ENCODE measurements around the gene UMOD. TPM values are rescaled to one million over a fixed set of nuclear protein-coding genes. Genes with fewer than 3 reads are reported as not detected.

UMOD gene
- total RNA-seq (not detected), polyA plus RNA-seq (not detected)

- TF ChIP-seq RXRA (IDR thresholded peaks at IDR 0.05), result no peak
- no peak for TF ChIP-seq HNF4G (IDR thresholded peaks at IDR 0.05)
- TF ChIP-seq REST (IDR thresholded peaks at IDR 0.05), result no peak
- no peak for TF ChIP-seq NR2F2 (IDR thresholded peaks at IDR 0.05)
- TF ChIP-seq FOXA2 (IDR thresholded peaks at IDR 0.05), result no peak
- TF ChIP-seq EGR1 (IDR thresholded peaks at IDR 0.05; ENCODE audit: low read depth in 2 of 2), result no peak
- TF ChIP-seq, protein P1, sequence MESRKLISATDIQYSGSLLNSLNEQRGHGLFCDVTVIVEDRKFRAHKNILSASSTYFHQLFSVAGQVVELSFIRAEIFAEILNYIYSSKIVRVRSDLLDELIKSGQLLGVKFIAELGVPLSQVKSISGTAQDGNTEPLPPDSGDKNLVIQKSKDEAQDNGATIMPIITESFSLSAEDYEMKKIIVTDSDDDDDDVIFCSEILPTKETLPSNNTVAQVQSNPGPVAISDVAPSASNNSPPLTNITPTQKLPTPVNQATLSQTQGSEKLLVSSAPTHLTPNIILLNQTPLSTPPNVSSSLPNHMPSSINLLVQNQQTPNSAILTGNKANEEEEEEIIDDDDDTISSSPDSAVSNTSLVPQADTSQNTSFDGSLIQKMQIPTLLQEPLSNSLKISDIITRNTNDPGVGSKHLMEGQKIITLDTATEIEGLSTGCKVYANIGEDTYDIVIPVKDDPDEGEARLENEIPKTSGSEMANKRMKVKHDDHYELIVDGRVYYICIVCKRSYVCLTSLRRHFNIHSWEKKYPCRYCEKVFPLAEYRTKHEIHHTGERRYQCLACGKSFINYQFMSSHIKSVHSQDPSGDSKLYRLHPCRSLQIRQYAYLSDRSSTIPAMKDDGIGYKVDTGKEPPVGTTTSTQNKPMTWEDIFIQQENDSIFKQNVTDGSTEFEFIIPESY (IDR thresholded peaks at IDR 0.05), result no peak
- TF ChIP-seq YY1 (IDR thresholded peaks at IDR 0.05), result no peak
- TF ChIP-seq JUND (IDR thresholded peaks at IDR 0.05), result no peak
- TF ChIP-seq GABPA (IDR thresholded peaks at IDR 0.05 in 1 of 2, conservative IDR thresholded peaks at IDR 0.05 in 1 of 2), result no peak
- no peak for TF ChIP-seq RAD21 (IDR thresholded peaks at IDR 0.05)
- no peak for TF ChIP-seq SP1 (IDR thresholded peaks at IDR 0.05)
- TF ChIP-seq TAF1 (conservative IDR thresholded peaks at IDR 0.05), result no peak
- TF ChIP-seq, protein P2, sequence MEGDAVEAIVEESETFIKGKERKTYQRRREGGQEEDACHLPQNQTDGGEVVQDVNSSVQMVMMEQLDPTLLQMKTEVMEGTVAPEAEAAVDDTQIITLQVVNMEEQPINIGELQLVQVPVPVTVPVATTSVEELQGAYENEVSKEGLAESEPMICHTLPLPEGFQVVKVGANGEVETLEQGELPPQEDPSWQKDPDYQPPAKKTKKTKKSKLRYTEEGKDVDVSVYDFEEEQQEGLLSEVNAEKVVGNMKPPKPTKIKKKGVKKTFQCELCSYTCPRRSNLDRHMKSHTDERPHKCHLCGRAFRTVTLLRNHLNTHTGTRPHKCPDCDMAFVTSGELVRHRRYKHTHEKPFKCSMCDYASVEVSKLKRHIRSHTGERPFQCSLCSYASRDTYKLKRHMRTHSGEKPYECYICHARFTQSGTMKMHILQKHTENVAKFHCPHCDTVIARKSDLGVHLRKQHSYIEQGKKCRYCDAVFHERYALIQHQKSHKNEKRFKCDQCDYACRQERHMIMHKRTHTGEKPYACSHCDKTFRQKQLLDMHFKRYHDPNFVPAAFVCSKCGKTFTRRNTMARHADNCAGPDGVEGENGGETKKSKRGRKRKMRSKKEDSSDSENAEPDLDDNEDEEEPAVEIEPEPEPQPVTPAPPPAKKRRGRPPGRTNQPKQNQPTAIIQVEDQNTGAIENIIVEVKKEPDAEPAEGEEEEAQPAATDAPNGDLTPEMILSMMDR (IDR thresholded peaks at IDR 0.05; ENCODE audit: low read depth, low read length, missing input control), result no peak
- no peak for TF ChIP-seq MAX (IDR thresholded peaks at IDR 0.05)
- no peak for TF ChIP-seq HNF4A (conservative IDR thresholded peaks at IDR 0.05)
- no peak for TF ChIP-seq FOXA1 (IDR thresholded peaks at IDR 0.05)
- TF ChIP-seq ATF3 (IDR thresholded peaks at IDR 0.05), result no peak
- 56% methylated on average over 2 of the region's 2 CpGs for WGBS
- Histone ChIP-seq H3K9me3 (ENCODE audit: control insufficient read depth in 4 of 4, low read length in 3 of 4) (no peaks in the 10 kb centered on the region), H3K36me3 (ENCODE audit: control insufficient read depth in 4 of 4, insufficient read depth in 3 of 4, low read depth in 1 of 4, low read length in 3 of 4) (no peaks in the 10 kb centered on the region), H3K4me1 (ENCODE audit: control insufficient read depth in 4 of 4, insufficient read depth in 4 of 4, low read length in 3 of 4) (peaks cover 0 to 14% (median 7%) of the 10 kb centered on the region in 4 donors), H3K4me3 (ENCODE audit: low read depth in 1 of 3, low read length in 3 of 3) (no peak within 1 kb of the TSS), H3K27ac (ENCODE audit: low read depth in 1 of 2, low read length in 2 of 2) (no peak within 1 kb of the TSS), H3K9ac (ENCODE audit: low read depth in 1 of 2, low read length in 2 of 2) (no peak within 1 kb of the TSS), H3K27me3 (ENCODE audit: control insufficient read depth in 4 of 4, insufficient read depth in 4 of 4, low read length in 3 of 4) (no peaks in the 10 kb centered on the region)
- DNase-seq (ENCODE audit: low spot score), result no peak
Observed at GRCh38 chr16:20352615-20353014, at the start of gene UMOD. Gene UMOD (minus strand): TSS chr16:20352715. CDS start chr16:20350737, 1,978 bp downstream.

Data from liver (tissue), 9 donors.